ENCODE data around the gene BATF3.

DNA sequence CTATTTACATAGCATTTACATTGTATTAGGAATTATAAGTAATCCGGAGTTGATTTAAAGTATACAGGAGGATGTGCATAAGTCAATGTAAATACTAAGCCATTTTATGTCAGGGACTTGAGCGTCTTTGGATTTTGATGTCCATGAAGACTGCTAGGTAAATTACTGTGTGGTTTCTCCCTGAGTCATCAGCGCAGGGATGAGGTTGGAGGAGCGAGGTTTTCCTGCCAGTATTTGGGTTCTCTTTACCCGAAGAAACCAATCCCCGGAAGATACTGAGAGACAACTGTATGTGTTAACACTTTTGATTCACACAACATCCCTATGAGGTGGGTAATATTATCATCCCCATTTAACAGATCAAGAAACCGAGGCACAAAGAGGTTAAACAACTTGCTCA lies 29.3 kb downstream of the BATF3 start:
- TF ChIP-seq, protein P1, sequence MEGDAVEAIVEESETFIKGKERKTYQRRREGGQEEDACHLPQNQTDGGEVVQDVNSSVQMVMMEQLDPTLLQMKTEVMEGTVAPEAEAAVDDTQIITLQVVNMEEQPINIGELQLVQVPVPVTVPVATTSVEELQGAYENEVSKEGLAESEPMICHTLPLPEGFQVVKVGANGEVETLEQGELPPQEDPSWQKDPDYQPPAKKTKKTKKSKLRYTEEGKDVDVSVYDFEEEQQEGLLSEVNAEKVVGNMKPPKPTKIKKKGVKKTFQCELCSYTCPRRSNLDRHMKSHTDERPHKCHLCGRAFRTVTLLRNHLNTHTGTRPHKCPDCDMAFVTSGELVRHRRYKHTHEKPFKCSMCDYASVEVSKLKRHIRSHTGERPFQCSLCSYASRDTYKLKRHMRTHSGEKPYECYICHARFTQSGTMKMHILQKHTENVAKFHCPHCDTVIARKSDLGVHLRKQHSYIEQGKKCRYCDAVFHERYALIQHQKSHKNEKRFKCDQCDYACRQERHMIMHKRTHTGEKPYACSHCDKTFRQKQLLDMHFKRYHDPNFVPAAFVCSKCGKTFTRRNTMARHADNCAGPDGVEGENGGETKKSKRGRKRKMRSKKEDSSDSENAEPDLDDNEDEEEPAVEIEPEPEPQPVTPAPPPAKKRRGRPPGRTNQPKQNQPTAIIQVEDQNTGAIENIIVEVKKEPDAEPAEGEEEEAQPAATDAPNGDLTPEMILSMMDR (IDR thresholded peaks at IDR 0.05): no peak
- TF ChIP-seq POLR2A (IDR thresholded peaks at IDR 0.05): no peak
